HCT116 (cell line): Measurements from ENCODE around the gene UCP2. TPM values are rescaled to one million over a fixed set of nuclear protein-coding genes. Genes with fewer than 3 reads are reported as not detected.

ENCODE experiments used
- ATAC-seq: fragments of 200-7000 bp; cut with Tn5 transposase; 2 replicates; pipeline ENCODE4 v1.9.1; 2020; ENCODE audit warnings: mild to moderate bottlenecking, moderate library complexity
- BruUV-seq: library from RNA; stranded (reverse); fragments of 400-500 nt; replicated peaks from 2 replicates; lab custom pipeline; 2021; lab: Mats Ljungman, UMichigan
- CTCF ChIA-PET: fragments of 300-600 bp; sonication (Branson Sonifier 250); formaldehyde crosslinking; loops from one replicate; lab custom pipeline; 2021; ENCODE audit warnings: antibody characterized with exemption; lab: Charles Lee
- POLR2A ChIA-PET: fragments of 300-600, 350-600 bp; sonication (Branson Sonifier 250); formaldehyde crosslinking; loops from one replicate; lab custom pipeline; 2021; ENCODE audit warnings: antibody characterized with exemption; lab: Charles Lee
- RAD21 ChIA-PET, 2 experiments: fragments of 300-600 bp; sonication (Branson Sonifier 250); formaldehyde crosslinking; loops; one replicate each; lab custom pipeline; 2023; ENCODE audit warnings: low total read pairs in 2 of 2; ENCODE audit not compliant: uncharacterized antibody in 2 of 2, unreplicated experiment in 2 of 2, low non-redundant PET in 1 of 2; lab: Charles Lee
- DNase-seq: peaks from one replicate; pipeline ENCODE4 v3.0.0-alpha.2; 2010; ENCODE audit warnings: low read depth, low spot score
- H2AFZ ChIP-seq: fragments of 200-600 bp; shearing (Covaris generic), sonication (generic); 2 replicates; pipeline ENCODE4 v1.6.1; 2017; ENCODE audit warnings: low read depth, mixed run types, mixed read lengths, antibody characterized with exemption, low read length; ENCODE audit not compliant: poor library complexity, severe bottlenecking
- H3K27ac ChIP-seq: 2 replicates; pipeline ENCODE4 v1.5.1; 2012; ENCODE audit warnings: low read depth, low read length
- H3K27me3 ChIP-seq: fragments of 200-600 bp; sonication (generic); 2 replicates; pipeline ENCODE4 v1.6.1; 2016; ENCODE audit warnings: mixed run types, low read length, mixed read lengths; ENCODE audit not compliant: insufficient read depth
- H3K36me3 ChIP-seq, 2 experiments: fragments of 200-500 bp in 1 of 2; fragments of 200-600 bp in 1 of 2; sonication (Bioruptor generic) in 1 of 2; sonication (generic) in 1 of 2; 2 replicates each; pipeline versions ENCODE4 v1.5.1 to v1.6.1; 2014 to 2016; ENCODE audit warnings: low read length in 2 of 2, inconsistent platforms in 1 of 2, mixed read lengths in 1 of 2, mixed run types in 1 of 2; ENCODE audit not compliant: insufficient read depth in 2 of 2, control insufficient read depth in 1 of 2
- H3K4me1 ChIP-seq, 2 experiments: fragments of 200-600 bp in 1 of 2; sonication (generic) in 1 of 2; 2 replicates each; pipeline versions ENCODE4 v1.5.1 to v1.6.1; 2012 to 2017; ENCODE audit warnings: low read length in 2 of 2, inconsistent platforms in 1 of 2, mild to moderate bottlenecking in 1 of 2, mixed read lengths in 1 of 2, mixed run types in 1 of 2, moderate library complexity in 1 of 2; ENCODE audit not compliant: insufficient read depth in 2 of 2, control insufficient read depth in 1 of 2
- H3K4me2 ChIP-seq: fragments of 200-600 bp; sonication (generic); 2 replicates; pipeline ENCODE4 v1.6.1; 2017; ENCODE audit warnings: mixed run types, low read length, mixed read lengths
- H3K4me3 ChIP-seq, 2 experiments: fragments of 200-600 bp in 1 of 2; sonication (generic) in 1 of 2; replicated peaks in 1 of 2; 2 replicates each; pipeline ENCODE4 v1.5.1; 2011 to 2016; ENCODE audit warnings: low read length in 2 of 2, control low read depth in 1 of 2, low read depth in 1 of 2, mild to moderate bottlenecking in 1 of 2, mixed read lengths in 1 of 2, mixed run types in 1 of 2
- H3K79me2 ChIP-seq: fragments of 200-600 bp; sonication (generic); 2 replicates; pipeline ENCODE4 v1.6.1; 2017; ENCODE audit warnings: mild to moderate bottlenecking, mixed run types, low read length, moderate library complexity, mixed read lengths; ENCODE audit not compliant: insufficient read depth
- H3K9ac ChIP-seq: fragments of 200-600 bp; sonication (generic); 2 replicates; pipeline ENCODE4 v1.6.1; 2016; ENCODE audit warnings: low read length, mixed read lengths
- H3K9me2 ChIP-seq: fragments of 200-600 bp; sonication (generic), shearing (Covaris generic); 2 replicates; pipeline ENCODE4 v1.6.1; 2017; ENCODE audit warnings: mixed run types, mild to moderate bottlenecking, moderate library complexity; ENCODE audit not compliant: insufficient read depth
- H3K9me3 ChIP-seq, 2 experiments: fragments of 200-500 bp in 1 of 2; fragments of 200-600 bp in 1 of 2; sonication (Bioruptor generic) in 1 of 2; sonication (generic) in 1 of 2; 2 replicates each; pipeline ENCODE4 v1.6.1; 2014 to 2017; ENCODE audit warnings: low read length in 2 of 2, mixed read lengths in 2 of 2, inconsistent platforms in 1 of 2, low read depth in 1 of 2, mild to moderate bottlenecking in 1 of 2, mixed run types in 1 of 2, moderate library complexity in 1 of 2; ENCODE audit not compliant: control insufficient read depth in 1 of 2, insufficient read depth in 1 of 2
- H4K20me1 ChIP-seq: fragments of 200-600 bp; sonication (generic), shearing (Covaris generic); 2 replicates; pipeline ENCODE4 v1.6.1; 2017; ENCODE audit warnings: mixed run types, mild to moderate bottlenecking, moderate library complexity; ENCODE audit not compliant: insufficient read depth
- CBX3 ChIP-seq: IDR thresholded peaks from 2 replicates; pipeline ENCODE4 v1.6.1; 2012; ENCODE audit warnings: low read depth
- ELF1 ChIP-seq: IDR thresholded peaks from 2 replicates; pipeline ENCODE4 v1.6.1; 2012; ENCODE audit warnings: low read depth, borderline replicate concordance
- EZH2 ChIP-seq: fragments of 200-600 bp; sonication (generic); IDR thresholded peaks from 2 replicates; pipeline ENCODE4 v1.6.1; 2017; ENCODE audit warnings: antibody characterized with exemption, mixed run types
- EZH2phosphoT487 ChIP-seq: fragments of 200-600 bp; IDR thresholded peaks from 2 replicates; pipeline ENCODE4 v1.6.1; 2018; ENCODE audit warnings: antibody characterized with exemption, borderline replicate concordance
- FOSL1 ChIP-seq: IDR thresholded peaks from 2 replicates; pipeline ENCODE4 v1.6.1; 2012; ENCODE audit warnings: low read depth
- JUND ChIP-seq: IDR thresholded peaks from 2 replicates; pipeline ENCODE4 v1.6.1; 2012
- POLR2AphosphoS5 ChIP-seq: IDR thresholded peaks from 2 replicates; pipeline ENCODE4 v1.6.1; 2011; ENCODE audit warnings: mild to moderate bottlenecking, low read depth, low read length, moderate library complexity
- RAD21 ChIP-seq: IDR thresholded peaks from 2 replicates; pipeline ENCODE4 v1.6.1; 2012; ENCODE audit warnings: low read depth, mild to moderate bottlenecking
- SIN3A ChIP-seq: IDR thresholded peaks from 2 replicates; pipeline ENCODE4 v1.6.1; 2012; ENCODE audit warnings: low read depth
- SP1 ChIP-seq: IDR thresholded peaks from 2 replicates; pipeline ENCODE4 v1.6.1; 2012; ENCODE audit warnings: low read depth
- SRF ChIP-seq: IDR thresholded peaks from 2 replicates; pipeline ENCODE4 v1.6.1; 2012; ENCODE audit warnings: low read depth
- ZFX ChIP-seq: fragments of 450-650 bp; IDR thresholded peaks from 2 replicates; pipeline ENCODE4 v1.6.1; 2017
- ZNF274 ChIP-seq: fragments of 200-500 bp; sonication (Bioruptor generic); IDR thresholded peaks from 2 replicates; pipeline ENCODE4 v1.6.1; 2014; ENCODE audit warnings: mild to moderate bottlenecking, low read depth, low read length, inconsistent platforms
- intact Hi-C: fragments of 100-400 bp; cut with micrococcal nuclease; formaldehyde crosslinking; loops from 2 replicates; pipeline ENCODE4 v1.10.0; 2022
- total RNA-seq: library from RNA; stranded (reverse); gene quantifications from one replicate; pipeline ENCODE4 v1.2.1, GENCODE V29; 2021; ENCODE audit not compliant: unreplicated experiment
- TF ChIP-seq, protein P1 (sequence below), 3 experiments: fragments of 200-600 bp in 1 of 3; sonication (generic) in 1 of 3; IDR thresholded peaks in 2 of 3; conservative IDR thresholded peaks in 1 of 3; 2 replicates each; pipeline ENCODE4 v1.5.1; 2012 to 2017; ENCODE audit warnings: low read depth in 2 of 3, low read length in 2 of 3, antibody characterized with exemption in 1 of 3, borderline replicate concordance in 1 of 3, control low read depth in 1 of 3, mild to moderate bottlenecking in 1 of 3, mixed read lengths in 1 of 3, mixed run types in 1 of 3, moderate library complexity in 1 of 3; ENCODE audit not compliant: insufficient read depth in 1 of 3
- TF ChIP-seq, protein P2 (sequence below): IDR thresholded peaks from 2 replicates; pipeline ENCODE4 v1.6.1; 2012; ENCODE audit warnings: low read depth
- TF ChIP-seq, protein P3 (sequence below): IDR thresholded peaks from 2 replicates; pipeline ENCODE4 v1.6.1; 2011; ENCODE audit warnings: mild to moderate bottlenecking, low read length, moderate library complexity; ENCODE audit not compliant: insufficient replicate concordance; ENCODE audit errors: extremely low read depth
- TF ChIP-seq, protein P4 (sequence below): IDR thresholded peaks from 2 replicates; pipeline ENCODE4 v1.6.1; 2012

UCP2 gene
- total RNA-seq, 1 experiment from 2014 or later: 20.4 TPM

DNA sequence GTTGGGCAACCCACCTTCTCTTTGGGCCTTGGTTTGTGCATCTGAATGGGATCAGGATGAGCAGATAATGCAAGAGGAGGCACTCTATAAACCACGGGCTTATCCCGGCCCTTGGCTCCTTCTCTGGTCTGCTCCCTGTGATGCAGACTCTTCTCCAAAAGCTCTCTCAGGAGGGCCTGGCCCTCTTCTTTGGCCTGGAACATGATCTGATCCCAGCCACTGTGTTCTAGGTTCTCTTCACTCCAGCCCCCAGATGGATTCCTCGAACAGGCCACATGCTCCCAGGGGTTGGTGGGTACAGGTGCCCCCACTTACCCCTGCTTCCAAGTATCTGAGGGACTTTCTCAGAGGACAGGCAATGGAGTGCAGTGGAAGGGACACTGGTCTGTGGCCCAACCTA lies 35.0 kb upstream of the UCP2 start:
- Histone ChIP-seq H3K36me3 (no peaks in the 10 kb centered on the region; a peak in 1 of 4 replicates), H3K27ac (no peak overlapping the region), H3K79me2 (no peaks in the 10 kb centered on the region), H2AFZ (no peak overlapping the region), H3K9ac (no peak overlapping the region), H3K9me3 (no peaks in the 10 kb centered on the region), H3K4me2 (no peak overlapping the region), H3K4me3 (no peak overlapping the region), H3K4me1 (no peaks in the 10 kb centered on the region), H3K27me3 (no peaks in the 10 kb centered on the region), H4K20me1 (no peaks in the 10 kb centered on the region), H3K9me2 (no peaks in the 10 kb centered on the region)
- DNase-seq: no peak
- CTCF ChIA-PET: no interaction called here
- intact Hi-C loops: no loop called here
- POLR2A ChIA-PET: no interaction called here
- no peak for ATAC-seq
- BruUV-seq: no TSS peak
- RAD21 ChIA-PET: no interaction called here
- TF ChIP-seq EZH2phosphoT487 (no peak), RAD21 (no peak), ZFX (no peak), JUND (no peak), CBX3 (no peak), ELF1 (no peak), EZH2 (no peak), ZNF274 (no peak), SRF (no peak), SP1 (no peak), POLR2AphosphoS5 (no peak), FOSL1 (no peak), SIN3A (no peak)
- TF ChIP-seq, protein P1, sequence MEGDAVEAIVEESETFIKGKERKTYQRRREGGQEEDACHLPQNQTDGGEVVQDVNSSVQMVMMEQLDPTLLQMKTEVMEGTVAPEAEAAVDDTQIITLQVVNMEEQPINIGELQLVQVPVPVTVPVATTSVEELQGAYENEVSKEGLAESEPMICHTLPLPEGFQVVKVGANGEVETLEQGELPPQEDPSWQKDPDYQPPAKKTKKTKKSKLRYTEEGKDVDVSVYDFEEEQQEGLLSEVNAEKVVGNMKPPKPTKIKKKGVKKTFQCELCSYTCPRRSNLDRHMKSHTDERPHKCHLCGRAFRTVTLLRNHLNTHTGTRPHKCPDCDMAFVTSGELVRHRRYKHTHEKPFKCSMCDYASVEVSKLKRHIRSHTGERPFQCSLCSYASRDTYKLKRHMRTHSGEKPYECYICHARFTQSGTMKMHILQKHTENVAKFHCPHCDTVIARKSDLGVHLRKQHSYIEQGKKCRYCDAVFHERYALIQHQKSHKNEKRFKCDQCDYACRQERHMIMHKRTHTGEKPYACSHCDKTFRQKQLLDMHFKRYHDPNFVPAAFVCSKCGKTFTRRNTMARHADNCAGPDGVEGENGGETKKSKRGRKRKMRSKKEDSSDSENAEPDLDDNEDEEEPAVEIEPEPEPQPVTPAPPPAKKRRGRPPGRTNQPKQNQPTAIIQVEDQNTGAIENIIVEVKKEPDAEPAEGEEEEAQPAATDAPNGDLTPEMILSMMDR (IDR thresholded peaks at IDR 0.05 in 2 of 3, conservative IDR thresholded peaks at IDR 0.05 in 1 of 3; ENCODE audit: borderline replicate concordance in 1 of 3, insufficient read depth in 1 of 3, low read depth in 2 of 3, low read length in 2 of 3): no peak
- TF ChIP-seq, protein P2, sequence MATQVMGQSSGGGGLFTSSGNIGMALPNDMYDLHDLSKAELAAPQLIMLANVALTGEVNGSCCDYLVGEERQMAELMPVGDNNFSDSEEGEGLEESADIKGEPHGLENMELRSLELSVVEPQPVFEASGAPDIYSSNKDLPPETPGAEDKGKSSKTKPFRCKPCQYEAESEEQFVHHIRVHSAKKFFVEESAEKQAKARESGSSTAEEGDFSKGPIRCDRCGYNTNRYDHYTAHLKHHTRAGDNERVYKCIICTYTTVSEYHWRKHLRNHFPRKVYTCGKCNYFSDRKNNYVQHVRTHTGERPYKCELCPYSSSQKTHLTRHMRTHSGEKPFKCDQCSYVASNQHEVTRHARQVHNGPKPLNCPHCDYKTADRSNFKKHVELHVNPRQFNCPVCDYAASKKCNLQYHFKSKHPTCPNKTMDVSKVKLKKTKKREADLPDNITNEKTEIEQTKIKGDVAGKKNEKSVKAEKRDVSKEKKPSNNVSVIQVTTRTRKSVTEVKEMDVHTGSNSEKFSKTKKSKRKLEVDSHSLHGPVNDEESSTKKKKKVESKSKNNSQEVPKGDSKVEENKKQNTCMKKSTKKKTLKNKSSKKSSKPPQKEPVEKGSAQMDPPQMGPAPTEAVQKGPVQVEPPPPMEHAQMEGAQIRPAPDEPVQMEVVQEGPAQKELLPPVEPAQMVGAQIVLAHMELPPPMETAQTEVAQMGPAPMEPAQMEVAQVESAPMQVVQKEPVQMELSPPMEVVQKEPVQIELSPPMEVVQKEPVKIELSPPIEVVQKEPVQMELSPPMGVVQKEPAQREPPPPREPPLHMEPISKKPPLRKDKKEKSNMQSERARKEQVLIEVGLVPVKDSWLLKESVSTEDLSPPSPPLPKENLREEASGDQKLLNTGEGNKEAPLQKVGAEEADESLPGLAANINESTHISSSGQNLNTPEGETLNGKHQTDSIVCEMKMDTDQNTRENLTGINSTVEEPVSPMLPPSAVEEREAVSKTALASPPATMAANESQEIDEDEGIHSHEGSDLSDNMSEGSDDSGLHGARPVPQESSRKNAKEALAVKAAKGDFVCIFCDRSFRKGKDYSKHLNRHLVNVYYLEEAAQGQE: no peak
- TF ChIP-seq, protein P3, sequence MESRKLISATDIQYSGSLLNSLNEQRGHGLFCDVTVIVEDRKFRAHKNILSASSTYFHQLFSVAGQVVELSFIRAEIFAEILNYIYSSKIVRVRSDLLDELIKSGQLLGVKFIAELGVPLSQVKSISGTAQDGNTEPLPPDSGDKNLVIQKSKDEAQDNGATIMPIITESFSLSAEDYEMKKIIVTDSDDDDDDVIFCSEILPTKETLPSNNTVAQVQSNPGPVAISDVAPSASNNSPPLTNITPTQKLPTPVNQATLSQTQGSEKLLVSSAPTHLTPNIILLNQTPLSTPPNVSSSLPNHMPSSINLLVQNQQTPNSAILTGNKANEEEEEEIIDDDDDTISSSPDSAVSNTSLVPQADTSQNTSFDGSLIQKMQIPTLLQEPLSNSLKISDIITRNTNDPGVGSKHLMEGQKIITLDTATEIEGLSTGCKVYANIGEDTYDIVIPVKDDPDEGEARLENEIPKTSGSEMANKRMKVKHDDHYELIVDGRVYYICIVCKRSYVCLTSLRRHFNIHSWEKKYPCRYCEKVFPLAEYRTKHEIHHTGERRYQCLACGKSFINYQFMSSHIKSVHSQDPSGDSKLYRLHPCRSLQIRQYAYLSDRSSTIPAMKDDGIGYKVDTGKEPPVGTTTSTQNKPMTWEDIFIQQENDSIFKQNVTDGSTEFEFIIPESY: no peak
- TF ChIP-seq, protein P4, sequence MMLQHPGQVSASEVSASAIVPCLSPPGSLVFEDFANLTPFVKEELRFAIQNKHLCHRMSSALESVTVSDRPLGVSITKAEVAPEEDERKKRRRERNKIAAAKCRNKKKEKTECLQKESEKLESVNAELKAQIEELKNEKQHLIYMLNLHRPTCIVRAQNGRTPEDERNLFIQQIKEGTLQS: no peak
- TF ChIP-seq, all 23 proteins: peak for 0
